Measurements from ENCODE around the gene UGT3A1. TPM values are rescaled to one million over a fixed set of nuclear protein-coding genes. Genes with fewer than 3 reads are reported as not detected.
A peak's percentile ranks its signal among the peaks of the same experiment; 100 is the strongest.

UGT3A1 gene
- total and polyA plus RNA-seq, 10 of the 15 experiments (the other 5 are each of a cell fraction or from before 2014, with no cell fraction given): not detected

DNA sequence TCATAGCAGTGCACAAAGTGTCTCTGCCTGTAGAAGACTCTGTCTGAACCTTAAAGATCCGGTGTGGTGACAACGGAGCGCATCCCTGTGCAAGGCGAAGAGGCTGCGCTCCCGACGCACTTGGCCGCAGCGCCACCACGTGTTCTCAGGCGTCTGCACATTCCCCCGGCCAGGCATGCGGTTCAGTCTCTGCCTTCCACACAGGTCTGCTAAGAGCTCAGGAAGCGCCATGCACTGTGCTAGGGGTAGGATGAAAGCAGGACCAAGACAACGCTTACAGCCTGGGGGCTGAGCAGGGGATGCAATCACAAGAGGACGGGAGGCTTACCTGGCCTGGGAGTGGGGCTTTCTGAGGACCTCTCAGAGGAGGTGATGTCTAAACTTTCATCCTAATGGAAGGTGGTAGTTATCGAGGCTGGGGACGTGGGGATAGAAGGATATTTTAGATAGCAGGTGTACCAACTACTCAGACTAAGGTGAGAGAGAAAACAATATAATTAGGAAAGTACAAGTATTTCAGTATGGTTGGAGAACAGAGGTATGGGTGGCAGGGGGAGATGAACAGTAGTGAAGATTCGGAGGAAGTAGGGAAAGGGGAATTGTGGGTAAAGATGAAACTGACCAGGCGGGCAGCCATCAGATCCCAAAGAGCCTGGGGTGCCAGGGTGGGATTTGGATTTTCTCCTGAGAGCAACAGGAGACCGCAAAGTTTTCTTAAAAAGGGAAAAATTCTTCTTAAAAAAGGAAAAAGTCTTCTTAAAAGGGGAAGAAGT lies 66.1 kb downstream of the UGT3A1 start:
- Histone ChIP-seq H3K27ac (ENCODE audit: control insufficient read depth, insufficient read depth) (no peak overlapping the region), H3K4me2 (ENCODE audit: control insufficient read depth, insufficient read depth) (peak overlapping the region; percentile 59), H3K27me3 (replicated peaks in 1 of 2; ENCODE audit: control insufficient read depth in 2 of 2, insufficient read depth in 2 of 2, low read length in 1 of 2) (peaks cover 0 to 3% of the 10 kb centered on the region in 2 experiments; a peak in 2 of 4 replicates), H3K9ac (ENCODE audit: control insufficient read depth, insufficient read depth, low read length) (no peak overlapping the region), H3K4me3 (no peak overlapping the region), H3K36me3 (ENCODE audit: control insufficient read depth in 2 of 2, insufficient read depth in 2 of 2, low read length in 1 of 2) (no peaks in the 10 kb centered on the region), H4K20me1 (ENCODE audit: control insufficient read depth, insufficient read depth) (no peaks in the 10 kb centered on the region), H2AFZ (ENCODE audit: control insufficient read depth, low read depth, low read length) (peak overlapping the region; percentile 33), H3K9me3 (replicated peaks; ENCODE audit: control insufficient read depth, insufficient read depth, low read length) (peaks cover 2% of the 10 kb centered on the region; the same call in 2 of the 3 replicates), H3K79me2 (ENCODE audit: control insufficient read depth, insufficient read depth, low read length) (no peaks in the 10 kb centered on the region), H3K4me1 (ENCODE audit: control insufficient read depth, insufficient read depth, low read length) (peaks cover 4% of the 10 kb centered on the region; the same call in 1 of the 2 replicates)
- ATAC-seq (peak; percentile 88), DNase-seq (ENCODE audit: low read depth, low spot score) (no peak), FAIRE-seq (peak; percentile 93)
- no TSS peak for BruUV-seq (replicated peaks)
- 11% methylated on average over 21 of the region's 21 CpGs for WGBS (ENCODE audit: insufficient coverage, insufficient replicate concordance, low lambda C conversion rate, missing lambda C conversion rate)
- intact Hi-C loops (cut with micrococcal nuclease; ENCODE audit: unreplicated experiment) (loop anchor here (2.0 to 10.0 kb wide), 4 partner anchors 72 to 836 kb away; no protein-coding TSS in a partner anchor), in situ Hi-C loops (cut with MboI) (loop anchor here (5.0 kb wide), 3 partner anchors 148 to 833 kb away; no protein-coding TSS in a partner anchor)
- RAD21 ChIA-PET (ENCODE audit: unreplicated experiment): interaction anchor here (0.6 to 5.6 kb wide), 42 partner anchors 17 to 834 kb away, joined by 3 to 128 read pairs (median 4); partner anchors contain the start of genes IL7R, PRLR and SPEF2
- SMC1A ChIA-PET (ENCODE audit: uncharacterized antibody, unreplicated experiment): interaction anchor here (0.6 to 13.1 kb wide), 22 partner anchors 19 to 489 kb away, joined by 3 to 276 read pairs (median 4); partner anchors contain the start of gene SPEF2
- POLR2A ChIA-PET: interaction anchor here (0.6 to 1.1 kb wide), 2 partner anchors 148 to 833 kb away, joined by 3 read pairs; no protein-coding TSS in a partner anchor
- CTCF ChIA-PET: interaction anchor here (0.5 to 16.3 kb wide), 58 partner anchors 8 to 923 kb away, joined by 3 to 359 read pairs (median 4); partner anchors contain the start of gene PRLR
- TF ChIP-seq BHLHE40 (IDR thresholded peaks at IDR 0.05; ENCODE audit: borderline replicate concordance in 1 of 2, low read depth in 2 of 2, low read length in 1 of 2) (0 out of 4 replicates have a peak, but pooled peaks of 1 of the 2 experiments have one; percentile 13), CTCF (IDR thresholded peaks at IDR 0.05 in 2 of 3, conservative IDR thresholded peaks at IDR 0.05 in 1 of 3; ENCODE audit: control insufficient read depth in 2 of 3, extremely low read depth in 1 of 3, insufficient read depth in 1 of 3, low read depth in 3 of 3, low read length in 3 of 3) (peak; percentile 78 to 83 (median 82)), USF2 (IDR thresholded peaks at IDR 0.05; ENCODE audit: borderline replicate concordance, low read depth, low read length) (no peak), RELA (IDR thresholded peaks at IDR 0.05; ENCODE audit: borderline replicate concordance, partially characterized antibody) (no peak), MYB (IDR thresholded peaks at IDR 0.05; ENCODE audit: borderline replicate concordance, low read depth, low read length) (no peak), TBL1XR1 (IDR thresholded peaks at IDR 0.05; ENCODE audit: low read depth, low read length) (no peak), SMARCA5 (IDR thresholded peaks at IDR 0.05) (peak; percentile 73; the same call in 1 of the 2 replicates), MAX (IDR thresholded peaks at IDR 0.05; ENCODE audit: low read depth, low read length) (peak; percentile 67), SMC3 (IDR thresholded peaks at IDR 0.05; ENCODE audit: borderline replicate concordance, low read length) (peak; percentile 86), YY1 (IDR thresholded peaks at IDR 0.05; ENCODE audit: low read depth, low read length) (peak; percentile 60), IKZF2 (IDR thresholded peaks at IDR 0.05) (peak; percentile 17 to 25; a peak in 1 of 4 replicates), LARP7 (IDR thresholded peaks at IDR 0.05) (peak; percentile 74), MXI1 (IDR thresholded peaks at IDR 0.05; ENCODE audit: low read depth, low read length) (no peak), RAD51 (IDR thresholded peaks at IDR 0.05) (no peak)
- TF ChIP-seq, protein P1, sequence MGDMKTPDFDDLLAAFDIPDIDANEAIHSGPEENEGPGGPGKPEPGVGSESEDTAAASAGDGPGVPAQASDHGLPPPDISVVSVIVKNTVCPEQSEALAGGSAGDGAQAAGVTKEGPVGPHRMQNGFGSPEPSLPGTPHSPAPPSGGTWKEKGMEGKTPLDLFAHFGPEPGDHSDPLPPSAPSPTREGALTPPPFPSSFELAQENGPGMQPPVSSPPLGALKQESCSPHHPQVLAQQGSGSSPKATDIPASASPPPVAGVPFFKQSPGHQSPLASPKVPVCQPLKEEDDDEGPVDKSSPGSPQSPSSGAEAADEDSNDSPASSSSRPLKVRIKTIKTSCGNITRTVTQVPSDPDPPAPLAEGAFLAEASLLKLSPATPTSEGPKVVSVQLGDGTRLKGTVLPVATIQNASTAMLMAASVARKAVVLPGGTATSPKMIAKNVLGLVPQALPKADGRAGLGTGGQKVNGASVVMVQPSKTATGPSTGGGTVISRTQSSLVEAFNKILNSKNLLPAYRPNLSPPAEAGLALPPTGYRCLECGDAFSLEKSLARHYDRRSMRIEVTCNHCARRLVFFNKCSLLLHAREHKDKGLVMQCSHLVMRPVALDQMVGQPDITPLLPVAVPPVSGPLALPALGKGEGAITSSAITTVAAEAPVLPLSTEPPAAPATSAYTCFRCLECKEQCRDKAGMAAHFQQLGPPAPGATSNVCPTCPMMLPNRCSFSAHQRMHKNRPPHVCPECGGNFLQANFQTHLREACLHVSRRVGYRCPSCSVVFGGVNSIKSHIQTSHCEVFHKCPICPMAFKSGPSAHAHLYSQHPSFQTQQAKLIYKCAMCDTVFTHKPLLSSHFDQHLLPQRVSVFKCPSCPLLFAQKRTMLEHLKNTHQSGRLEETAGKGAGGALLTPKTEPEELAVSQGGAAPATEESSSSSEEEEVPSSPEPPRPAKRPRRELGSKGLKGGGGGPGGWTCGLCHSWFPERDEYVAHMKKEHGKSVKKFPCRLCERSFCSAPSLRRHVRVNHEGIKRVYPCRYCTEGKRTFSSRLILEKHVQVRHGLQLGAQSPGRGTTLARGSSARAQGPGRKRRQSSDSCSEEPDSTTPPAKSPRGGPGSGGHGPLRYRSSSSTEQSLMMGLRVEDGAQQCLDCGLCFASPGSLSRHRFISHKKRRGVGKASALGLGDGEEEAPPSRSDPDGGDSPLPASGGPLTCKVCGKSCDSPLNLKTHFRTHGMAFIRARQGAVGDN (IDR thresholded peaks at IDR 0.05): 0 out of 2 replicates have a peak, but pooled peaks have one; percentile 47
